Glutamatergic neuron (in vitro differentiated cells): ENCODE measurements around the gene EHBP1L1. TPM values are rescaled to one million over a fixed set of nuclear protein-coding genes. Genes with fewer than 3 reads are reported as not detected.
A peak's percentile ranks its signal among the peaks of the same experiment; 100 is the strongest.

Source experiments
- DNase-seq: peaks from one replicate; pipeline ENCODE4 v3.0.0; 2022
- H3K27ac Mint-ChIP-seq: one replicate; pipeline ENCODE4 v1.8.0; 2020; ENCODE audit warnings: mild to moderate bottlenecking, mixed read lengths, inconsistent platforms; ENCODE audit not compliant: unreplicated experiment
- H3K27me3 Mint-ChIP-seq: one replicate; pipeline ENCODE4 v1.8.0; 2020; ENCODE audit warnings: mild to moderate bottlenecking, moderate library complexity, mixed read lengths, inconsistent platforms; ENCODE audit not compliant: unreplicated experiment
- H3K36me3 Mint-ChIP-seq: one replicate; pipeline ENCODE4 v1.8.0; 2020; ENCODE audit warnings: mild to moderate bottlenecking, mixed read lengths, inconsistent platforms; ENCODE audit not compliant: unreplicated experiment
- H3K4me1 Mint-ChIP-seq: one replicate; pipeline ENCODE4 v1.8.0; 2020; ENCODE audit warnings: mild to moderate bottlenecking, low read depth, mixed read lengths, inconsistent platforms; ENCODE audit not compliant: unreplicated experiment
- H3K4me3 Mint-ChIP-seq: one replicate; pipeline ENCODE4 v1.8.0; 2020; ENCODE audit warnings: mild to moderate bottlenecking, mixed read lengths, inconsistent platforms; ENCODE audit not compliant: unreplicated experiment
- H3K9me3 Mint-ChIP-seq: one replicate; pipeline ENCODE4 v1.8.0; 2020; ENCODE audit warnings: mild to moderate bottlenecking, moderate library complexity, mixed read lengths, inconsistent platforms; ENCODE audit not compliant: unreplicated experiment
- CTCF ChIP-seq: fragments of 200-600 bp; sonication (generic); IDR thresholded peaks from one replicate; pipeline ENCODE4 v1.5.0; 2021; ENCODE audit not compliant: partially characterized antibody, unreplicated experiment
- total RNA-seq: library from RNA; stranded (reverse); fragmentation: NEBNext Ultra II Directional; extraction: Animal tissue kit (Norgen Biotek cat#: 25700); gene quantifications from one replicate; pipeline ENCODE4 v1.2.1, GENCODE V29; 2021; ENCODE audit not compliant: unreplicated experiment

EHBP1L1 gene
- total RNA-seq, 1 donor from 2014 or later, result 14.2 TPM

- H3K27ac Mint-ChIP-seq, result no peak overlapping the region
- no peak overlapping the region for H3K4me3 Mint-ChIP-seq
- peaks cover 2% of the 10 kb centered on the region for H3K9me3 Mint-ChIP-seq
- TF ChIP-seq CTCF, result no peak
- peaks cover 12% of the 10 kb centered on the region for H3K4me1 Mint-ChIP-seq
- no peak for DNase-seq
- peaks cover 14% of the 10 kb centered on the region for H3K27me3 Mint-ChIP-seq
- no peaks in the 10 kb centered on the region for H3K36me3 Mint-ChIP-seq
Measured at GRCh38 chr11:65537620-65538231, 38.1 kb upstream of the EHBP1L1 start.

GRCh38 chr11:65538232-65538914 is 37.5 kb upstream of the EHBP1L1 start:
- no peak overlapping the region for H3K4me3 Mint-ChIP-seq
- peaks cover 2% of the 10 kb centered on the region for H3K9me3 Mint-ChIP-seq
- DNase-seq, result no peak
- no peak overlapping the region for H3K27ac Mint-ChIP-seq
- no peak for TF ChIP-seq CTCF
- H3K4me1 Mint-ChIP-seq, result peaks cover 12% of the 10 kb centered on the region
- H3K27me3 Mint-ChIP-seq, result peaks cover 20% of the 10 kb centered on the region
- H3K36me3 Mint-ChIP-seq, result no peaks in the 10 kb centered on the region

- H3K27ac Mint-ChIP-seq, result no peak overlapping the region
Measured at GRCh38 chr11:65538915-65539743, 36.7 kb upstream of the EHBP1L1 start.

GRCh38 chr11:65539744-65540289 is 36.0 kb upstream of the EHBP1L1 start:
- no peak overlapping the region for H3K27ac Mint-ChIP-seq
- no peak overlapping the region for H3K4me3 Mint-ChIP-seq

More at GRCh38 chr11:65538915-65539743, 36.7 kb upstream of the EHBP1L1 start:
- peaks cover 5% of the 10 kb centered on the region for H3K9me3 Mint-ChIP-seq
- peaks cover 25% of the 10 kb centered on the region for H3K27me3 Mint-ChIP-seq
- peak; percentile 74 for DNase-seq
- no peak for TF ChIP-seq CTCF
- peaks cover 16% of the 10 kb centered on the region for H3K4me1 Mint-ChIP-seq
- H3K4me3 Mint-ChIP-seq, result peak overlapping the region; percentile 52
- no peaks in the 10 kb centered on the region for H3K36me3 Mint-ChIP-seq

More at GRCh38 chr11:65539744-65540289, 36.0 kb upstream of the EHBP1L1 start:
- Mint-ChIP-seq H3K36me3 (no peaks in the 10 kb centered on the region), H3K4me1 (peaks cover 14% of the 10 kb centered on the region), H3K27me3 (peaks cover 29% of the 10 kb centered on the region), H3K9me3 (peaks cover 7% of the 10 kb centered on the region)
- DNase-seq, result no peak
- no peak for TF ChIP-seq CTCF
